Measurements from ENCODE around the gene CCBE1.
A peak's percentile ranks its signal among the peaks of the same experiment; 100 is the strongest.

The CCBE1 gene

GRCh38 chr18:59570101-59570775 lies 127.0 kb downstream of the CCBE1 start:
- DNase-seq (ENCODE audit: low spot score), result no peak

DNA sequence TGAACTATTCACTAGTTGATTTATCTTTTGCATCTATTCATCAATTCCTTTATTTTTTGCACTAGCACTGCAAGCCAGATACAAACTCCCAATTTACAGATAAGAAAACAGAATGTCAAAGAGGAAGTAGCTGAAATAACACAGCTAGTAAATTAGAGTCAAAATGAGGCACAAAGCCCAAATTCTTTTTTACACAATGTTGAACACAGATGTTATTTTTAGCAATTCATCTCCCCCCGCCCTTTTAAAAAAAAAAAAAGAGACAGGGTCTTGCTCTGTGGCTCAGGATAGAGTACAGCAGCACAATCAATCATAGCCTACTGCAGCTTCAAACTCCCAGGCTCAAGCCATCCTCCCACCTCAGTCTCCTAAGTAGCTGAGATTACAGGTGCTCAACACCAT lies 127.8 kb downstream of the CCBE1 start:
- DNase-seq (ENCODE audit: low spot score), result no peak

- DNase-seq (ENCODE audit: low spot score), result no peak
These were observed 129.8 kb downstream of the CCBE1 start for GRCh38 chr18:59567431-59567830.

DNA sequence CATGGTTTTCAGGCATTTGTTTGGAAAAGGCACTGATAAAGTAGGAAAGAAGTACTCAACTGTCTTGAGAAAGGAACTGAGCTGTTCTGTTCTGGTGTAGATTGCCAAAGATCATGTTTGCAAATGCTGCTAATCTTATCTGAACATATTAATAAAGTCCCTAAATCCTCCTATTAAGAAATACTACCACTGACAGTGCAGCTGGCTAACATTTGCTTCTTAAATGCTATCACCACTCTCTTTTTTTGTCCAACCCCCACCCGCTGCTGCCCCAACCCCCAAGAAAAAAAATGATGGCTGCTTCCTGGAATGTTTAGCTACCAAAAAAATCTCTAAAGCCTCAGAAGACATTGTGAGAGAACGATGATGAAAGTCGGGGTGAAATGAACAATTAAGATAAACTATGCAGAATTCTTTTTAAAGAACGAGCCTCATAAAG lies 130.7 kb downstream of the CCBE1 start:
- DNase-seq (ENCODE audit: low spot score), result no peak

DNA sequence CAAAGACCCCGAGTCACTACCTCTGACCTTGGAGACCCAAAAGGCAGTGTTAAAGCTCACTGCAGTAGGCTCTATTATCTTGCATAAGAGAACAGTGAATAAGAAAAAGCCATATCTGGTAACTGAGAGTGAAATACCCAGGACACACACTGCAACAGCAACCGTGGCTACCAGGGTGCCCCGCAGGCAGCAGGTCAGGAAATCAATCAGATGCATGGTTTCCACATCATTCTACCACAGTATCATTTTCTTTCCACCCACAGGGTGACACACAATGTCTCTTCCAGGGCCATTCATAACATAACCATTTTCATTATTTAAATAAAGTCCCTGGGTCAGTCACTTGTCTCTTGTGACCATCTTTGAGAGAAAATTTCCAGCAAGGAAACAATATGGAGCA lies 131.3 kb downstream of the CCBE1 start:
- DNase-seq (ENCODE audit: low spot score), result no peak

GRCh38 chr18:59564561-59564960 lies 132.7 kb downstream of the CCBE1 start:
- DNase-seq (ENCODE audit: low spot score), result no peak

DNA sequence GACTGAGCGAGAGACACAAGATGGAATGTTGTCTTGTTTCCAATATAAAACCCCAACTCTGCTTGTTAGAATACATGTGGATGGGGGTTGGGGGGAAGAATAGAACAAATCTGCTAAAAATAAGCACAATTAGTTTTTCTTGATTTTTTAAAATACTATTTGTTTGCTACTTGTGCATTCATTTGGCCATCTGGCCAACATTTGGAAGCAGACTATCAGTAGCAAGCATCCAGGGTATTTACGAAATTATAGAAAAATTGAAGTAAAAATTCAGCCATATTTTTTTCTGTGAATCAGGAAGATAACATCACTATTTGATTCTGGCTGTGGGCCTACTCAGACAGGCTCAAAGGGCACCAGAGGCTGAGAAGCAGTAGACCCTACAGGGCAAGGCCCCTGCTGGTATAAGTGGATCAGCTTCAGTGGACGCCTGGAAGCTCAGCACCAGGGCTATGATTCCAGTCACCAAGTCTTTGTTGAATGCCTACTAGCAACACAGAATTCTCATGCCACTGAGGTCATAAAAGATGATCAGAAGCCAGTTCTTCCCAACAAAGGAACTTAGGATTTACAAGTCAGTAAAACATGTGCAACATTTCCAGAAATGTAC lies 133.9 kb downstream of the CCBE1 start:
- DNase-seq (ENCODE audit: low spot score), result no peak

DNA sequence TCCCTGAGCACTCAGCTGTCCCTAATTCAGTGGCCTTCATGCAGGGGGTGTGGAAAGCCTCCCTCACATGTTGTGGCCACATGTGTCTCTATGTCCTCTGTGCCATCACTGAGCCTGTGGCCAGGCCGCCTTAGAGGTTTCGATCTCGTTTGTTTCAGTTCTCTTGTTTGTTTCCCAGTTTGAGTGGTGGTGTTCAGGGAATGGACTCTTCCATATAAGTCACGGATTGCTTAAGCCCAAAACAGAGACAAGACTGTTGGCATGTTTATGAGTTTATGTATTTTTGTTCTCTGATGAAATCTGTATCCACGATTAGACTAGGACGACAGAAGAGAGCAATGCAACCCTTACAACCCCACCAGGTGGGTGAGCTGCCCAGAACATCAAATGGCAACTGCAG lies 134.5 kb downstream of the CCBE1 start:
- no peak for DNase-seq (ENCODE audit: low spot score)

GRCh38 chr18:59561612-59562011 lies 135.6 kb downstream of the CCBE1 start:
- no peak for DNase-seq (ENCODE audit: low spot score)

GRCh38 chr18:59560556-59560955 lies 136.7 kb downstream of the CCBE1 start:
- DNase-seq (ENCODE audit: low spot score), result no peak

DNA sequence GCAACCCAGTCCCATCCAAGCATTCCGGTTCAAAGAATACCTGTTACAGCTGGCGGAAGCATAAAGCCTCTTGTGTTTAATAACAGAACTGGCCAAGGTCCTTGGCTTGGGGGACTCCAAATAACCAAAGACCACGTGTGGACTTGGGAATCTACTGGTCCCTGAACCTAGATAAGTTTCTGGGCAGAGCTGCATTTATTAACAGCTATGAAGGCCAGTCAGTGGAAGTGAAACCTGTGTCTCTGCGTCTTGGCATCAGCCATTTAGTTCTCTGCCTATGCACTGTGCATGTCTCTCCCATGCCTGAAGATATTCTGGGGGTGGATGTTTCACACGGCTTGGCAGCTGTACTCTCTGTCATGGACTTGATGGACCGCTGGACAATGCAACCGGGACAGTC lies 137.7 kb downstream of the CCBE1 start:
- DNase-seq (ENCODE audit: low spot score), result no peak

DNA sequence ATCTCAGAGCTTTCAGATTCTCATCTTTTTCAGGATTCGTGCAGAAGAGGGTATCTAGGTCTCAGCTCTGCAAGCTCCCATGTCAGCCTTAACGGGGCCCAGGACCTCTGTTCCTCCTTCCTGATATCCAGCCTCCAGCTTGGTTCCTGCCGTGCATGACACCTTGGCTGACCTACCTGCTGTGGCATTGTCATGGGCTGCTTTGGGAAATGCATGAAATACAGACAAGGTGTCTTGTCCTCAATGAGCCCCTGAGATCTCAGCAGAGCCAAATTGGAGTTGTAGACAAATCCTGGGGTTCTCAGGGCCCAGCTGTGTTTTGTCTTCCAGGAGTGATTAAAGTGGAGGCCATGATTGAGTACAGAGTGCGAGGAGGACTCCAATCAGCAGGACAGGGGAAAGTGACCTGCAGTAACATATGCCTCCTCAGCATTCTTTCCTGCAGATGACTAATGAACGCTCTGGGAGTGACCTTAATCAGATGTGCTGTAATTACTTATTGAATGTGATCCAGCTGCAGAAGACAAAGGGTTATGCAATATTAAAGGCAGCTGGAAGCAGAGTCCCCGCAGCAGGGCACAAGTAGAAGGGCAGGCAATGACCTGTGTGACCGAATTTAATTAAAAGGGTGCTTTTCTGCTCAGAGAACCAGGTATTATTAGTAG lies 141.1 kb downstream of the CCBE1 start:
- DNase-seq (ENCODE audit: low spot score), result no peak

GRCh38 chr18:59554796-59555335 lies 142.4 kb downstream of the CCBE1 start:
- DNase-seq (ENCODE audit: low spot score), result no peak

GRCh38 chr18:59553273-59553870 lies 143.9 kb downstream of the CCBE1 start:
- DNase-seq (ENCODE audit: low spot score), result no peak

GRCh38 chr18:59551902-59552635 lies 145.2 kb downstream of the CCBE1 start:
- DNase-seq (ENCODE audit: low spot score), result no peak

DNA sequence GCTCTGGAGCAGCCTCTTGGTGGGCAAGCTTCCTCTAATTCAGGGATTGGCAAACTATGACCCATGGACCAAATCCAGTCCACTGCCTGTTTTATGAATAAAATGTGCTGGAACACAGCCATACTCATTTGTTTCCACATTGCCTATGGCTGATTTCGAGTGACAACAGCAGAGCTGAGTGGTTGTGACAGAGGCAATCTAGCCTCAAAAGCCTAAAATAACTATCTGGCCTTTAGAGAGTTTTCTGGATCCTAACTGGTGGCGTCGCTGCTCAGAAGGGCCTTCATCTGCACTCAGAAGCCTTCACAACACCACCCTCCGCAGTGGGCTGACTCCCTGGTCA lies 147.1 kb downstream of the CCBE1 start:
- DNase-seq (ENCODE audit: low spot score), result no peak

GRCh38 chr18:59549503-59550173 lies 147.6 kb downstream of the CCBE1 start:
- DNase-seq (ENCODE audit: low spot score), result no peak

- no peak for DNase-seq (ENCODE audit: low spot score)
These were observed 149.5 kb downstream of the CCBE1 start for GRCh38 chr18:59547581-59548182.

GRCh38 chr18:59546188-59546587 lies 151.0 kb downstream of the CCBE1 start:
- peak; percentile 9 for DNase-seq (ENCODE audit: low spot score)

DNA sequence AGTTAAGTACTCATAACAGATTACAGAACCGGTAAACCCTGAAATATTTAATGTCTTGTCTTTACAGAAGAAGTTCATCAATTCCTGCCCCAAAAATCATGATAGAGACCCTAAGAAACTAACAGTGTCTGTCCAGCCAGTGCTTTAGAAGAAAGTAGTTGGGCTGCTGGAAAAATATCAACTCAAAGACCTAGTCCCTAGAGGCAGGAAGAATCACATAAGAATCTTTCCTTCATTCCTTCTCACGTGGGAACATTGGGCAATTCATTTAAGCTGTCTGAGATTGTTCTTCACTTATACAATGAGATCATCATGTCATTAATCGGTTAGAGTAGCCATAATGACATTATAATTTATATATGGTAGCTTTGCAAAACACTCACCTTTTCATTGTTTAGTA lies 156.4 kb downstream of the CCBE1 start:
- no peak for DNase-seq (ENCODE audit: low spot score)

DNA sequence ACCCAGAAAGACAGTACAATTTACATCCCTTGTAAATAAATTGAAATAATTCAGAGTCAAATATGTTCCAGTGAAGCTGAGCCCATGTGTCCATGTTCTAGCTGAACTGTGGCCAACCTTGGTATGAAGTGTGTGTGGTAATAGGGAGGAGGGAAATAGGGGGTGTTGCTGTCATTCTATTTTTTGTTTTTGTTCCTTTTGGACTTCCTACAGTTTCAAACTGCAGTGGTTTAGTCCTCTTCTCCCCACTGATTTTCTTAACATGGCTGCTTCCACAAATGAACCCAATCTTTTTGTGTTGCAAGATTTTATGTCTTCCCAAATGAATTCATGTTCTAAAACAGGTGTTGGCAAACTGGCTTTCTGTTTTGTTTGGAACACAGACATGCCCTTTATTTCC lies 156.9 kb downstream of the CCBE1 start:
- no peak for DNase-seq (ENCODE audit: low spot score)
